A673 (cell line): ENCODE measurements around the gene ATP1A1. TPM values are rescaled to one million over a fixed set of nuclear protein-coding genes. Genes with fewer than 3 reads are reported as not detected.
A peak's percentile ranks its signal among the peaks of the same experiment; 100 is the strongest.

Experiments
- Bru-seq: library from RNA; stranded (reverse); fragments of 400-500 nt; gene quantifications from one replicate; lab custom pipeline; 2021; lab: Mats Ljungman, UMichigan
- BruChase-seq, 2 experiments: library from RNA; stranded (reverse); fragments of 400-500 nt; gene quantifications; one replicate each; lab custom pipeline; 2021; lab: Mats Ljungman, UMichigan
- BruUV-seq: library from RNA; stranded (reverse); fragments of 400-500 nt; replicated peaks from 2 replicates; lab custom pipeline; 2021; lab: Mats Ljungman, UMichigan
- CTCF ChIA-PET: fragments of 300-600 bp; sonication (Branson Sonifier 250); formaldehyde crosslinking; loops from one replicate; lab custom pipeline; 2022; ENCODE audit warnings: antibody characterized with exemption; lab: Charles Lee
- POLR2A ChIA-PET: fragments of 300-600 bp; sonication (Branson Sonifier 250); formaldehyde crosslinking; loops from one replicate; lab custom pipeline; 2022; ENCODE audit warnings: antibody characterized with exemption; ENCODE audit not compliant: low non-redundant PET; lab: Charles Lee
- DNase-seq: peaks from one replicate; pipeline ENCODE4 v3.0.0-alpha.2; 2015; ENCODE audit warnings: low spot score
- H3K27ac ChIP-seq: fragments of 200-600 bp; sonication (generic); 2 replicates; pipeline ENCODE4 v1.5.1; 2016; ENCODE audit warnings: mixed run types, low read depth, mild to moderate bottlenecking, mixed read lengths, antibody characterized with exemption, low read length; ENCODE audit not compliant: poor library complexity, severe bottlenecking
- H3K27me3 ChIP-seq: fragments of 200-600 bp; sonication (generic); replicated peaks from 2 replicates; pipeline ENCODE4 v1.6.1; 2017; ENCODE audit warnings: mixed run types, low read depth, mild to moderate bottlenecking, mixed read lengths, antibody characterized with exemption, low read length; ENCODE audit not compliant: insufficient read depth, poor library complexity
- H3K36me3 ChIP-seq: fragments of 200-600 bp; sonication (generic); 2 replicates; pipeline ENCODE4 v1.6.1; 2016; ENCODE audit warnings: mixed run types, mild to moderate bottlenecking, mixed read lengths, antibody characterized with exemption, low read length; ENCODE audit not compliant: insufficient read depth, poor library complexity, severe bottlenecking
- H3K4me1 ChIP-seq: fragments of 200-600 bp; sonication (generic); 2 replicates; pipeline ENCODE4 v1.6.1; 2017; ENCODE audit warnings: mixed run types, mild to moderate bottlenecking, mixed read lengths, antibody characterized with exemption, low read length; ENCODE audit not compliant: insufficient read depth, poor library complexity, severe bottlenecking
- H3K4me3 ChIP-seq: fragments of 200-600 bp; sonication (generic); 2 replicates; pipeline ENCODE4 v1.5.1; 2016; ENCODE audit warnings: low read depth, mixed run types, mild to moderate bottlenecking, mixed read lengths, low read length; ENCODE audit not compliant: poor library complexity, severe bottlenecking
- H3K9me3 ChIP-seq: fragments of 200-600 bp; sonication (generic); 2 replicates; pipeline ENCODE4 v1.6.1; 2016; ENCODE audit warnings: mixed run types, low read depth, mild to moderate bottlenecking, mixed read lengths, antibody characterized with exemption, low read length; ENCODE audit not compliant: poor library complexity, severe bottlenecking
- EZH2 ChIP-seq: fragments of 200-600 bp; sonication (generic); IDR thresholded peaks from 2 replicates; pipeline ENCODE4 v1.6.1; 2017; ENCODE audit warnings: borderline replicate concordance, low read depth, mild to moderate bottlenecking, mixed read lengths, antibody characterized with exemption, low read length; ENCODE audit not compliant: poor library complexity, severe bottlenecking
- intact Hi-C: fragments of 100-400 bp; cut with micrococcal nuclease; formaldehyde crosslinking; loops from one replicate; pipeline ENCODE4 v1.10.0; 2022; ENCODE audit not compliant: unreplicated experiment
- long read RNA-seq: library from polyadenylated mRNA; stranded (forward); transcript quantifications from one replicate; pipeline ENCODE4 v2.0.0, GENCODE V29; 2022
- total RNA-seq: library from RNA; stranded (reverse); gene quantifications from 2 replicates; pipeline ENCODE4 v1.2.3, GENCODE V29; 2021
- TF ChIP-seq, protein P1 (sequence below): fragments of 300-800, 200-600 bp; sonication (generic); conservative IDR thresholded peaks from 2 replicates; pipeline ENCODE4 v1.5.1; 2017; ENCODE audit warnings: low read depth, mild to moderate bottlenecking, antibody characterized with exemption, low read length, moderate library complexity, mixed read lengths

ATP1A1 gene
- total RNA-seq (1,293 and 1,420 TPM in 2 replicates), Bru-seq, nascent RNA (percentile 100 among the genes with signal in this experiment), BruChase-seq, experiment 1, labeled RNA remaining after a 2-hour chase (percentile 100 among the genes with signal in this experiment), BruChase-seq, experiment 2, labeled RNA remaining after a 6-hour chase (percentile 100 among the genes with signal in this experiment)
- long read RNA-seq, transcript ATP1A1-208 (3 exons, 1,728 nt) = minor isoform, 37 of 1,057 reads
- long read RNA-seq, transcript ATP1A1-201 (23 exons, 3,654 nt) = major isoform, 637 of 1,057 reads
- long read RNA-seq, partial matches to known transcripts = 340 of 1,057 reads
- long read RNA-seq, other reads (novel, unspliced or antisense) = 43 of 1,057 reads

DNA sequence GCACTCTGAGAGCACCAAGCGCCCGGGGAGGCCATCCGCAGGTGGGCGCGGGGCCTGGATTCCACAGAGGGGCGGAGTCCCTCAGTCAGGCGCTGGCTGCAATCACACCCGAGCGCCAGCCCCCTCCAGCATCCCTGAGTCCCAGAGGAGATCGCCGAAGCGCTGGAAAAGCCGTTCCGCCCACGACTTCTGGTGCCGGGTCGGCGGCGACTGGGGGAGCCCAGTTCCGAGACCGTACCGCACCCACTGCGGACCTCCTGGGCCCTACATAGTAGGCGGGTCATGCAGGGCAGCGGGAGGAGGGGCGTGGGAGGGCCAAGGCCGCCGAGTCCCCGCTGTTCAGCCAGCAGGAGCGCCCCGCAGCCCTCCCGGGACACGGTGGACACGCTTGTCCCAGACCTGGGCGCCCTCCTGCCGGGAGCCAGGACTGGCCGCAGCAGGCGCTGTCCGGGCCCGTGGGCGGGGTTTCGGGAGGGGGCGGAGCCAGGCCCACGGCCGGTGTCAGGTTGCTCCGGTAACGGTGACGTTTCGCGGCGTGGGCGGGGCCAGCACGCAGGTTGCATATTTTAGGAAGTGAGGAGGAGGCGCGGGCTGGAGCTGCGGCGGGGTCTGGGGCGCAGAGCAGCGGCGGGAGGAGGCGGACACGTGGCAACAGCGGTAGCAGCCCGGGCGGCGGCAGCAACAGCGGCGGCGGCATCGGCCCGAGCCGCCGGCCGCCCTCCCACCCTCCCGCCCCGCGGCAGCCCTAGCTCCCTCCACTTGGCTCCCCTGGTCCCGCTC is at the start of gene ATP1A1:
ATP1A1 (plus strand) TSS at position 594 of the 780 bp plus-strand sequence. CDS start 268 bp downstream, outside the sequence.
- TF ChIP-seq EZH2 = no peak
- TF ChIP-seq, protein P1, sequence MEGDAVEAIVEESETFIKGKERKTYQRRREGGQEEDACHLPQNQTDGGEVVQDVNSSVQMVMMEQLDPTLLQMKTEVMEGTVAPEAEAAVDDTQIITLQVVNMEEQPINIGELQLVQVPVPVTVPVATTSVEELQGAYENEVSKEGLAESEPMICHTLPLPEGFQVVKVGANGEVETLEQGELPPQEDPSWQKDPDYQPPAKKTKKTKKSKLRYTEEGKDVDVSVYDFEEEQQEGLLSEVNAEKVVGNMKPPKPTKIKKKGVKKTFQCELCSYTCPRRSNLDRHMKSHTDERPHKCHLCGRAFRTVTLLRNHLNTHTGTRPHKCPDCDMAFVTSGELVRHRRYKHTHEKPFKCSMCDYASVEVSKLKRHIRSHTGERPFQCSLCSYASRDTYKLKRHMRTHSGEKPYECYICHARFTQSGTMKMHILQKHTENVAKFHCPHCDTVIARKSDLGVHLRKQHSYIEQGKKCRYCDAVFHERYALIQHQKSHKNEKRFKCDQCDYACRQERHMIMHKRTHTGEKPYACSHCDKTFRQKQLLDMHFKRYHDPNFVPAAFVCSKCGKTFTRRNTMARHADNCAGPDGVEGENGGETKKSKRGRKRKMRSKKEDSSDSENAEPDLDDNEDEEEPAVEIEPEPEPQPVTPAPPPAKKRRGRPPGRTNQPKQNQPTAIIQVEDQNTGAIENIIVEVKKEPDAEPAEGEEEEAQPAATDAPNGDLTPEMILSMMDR = no peak; the same call in 1 of the 2 replicates
- POLR2A ChIA-PET = interaction anchor here (0.6 kb wide), 1 partner anchor 8 kb away, joined by 3 read pairs; no protein-coding TSS in a partner anchor
- Histone ChIP-seq H3K4me3 (peak within 1 kb of the TSS; percentile 91), H3K36me3 (peaks cover 37% of the 10 kb centered on the region), H3K9me3 (no peaks in the 10 kb centered on the region), H3K4me1 (peaks cover 48% of the 10 kb centered on the region), H3K27ac (peak within 1 kb of the TSS; percentile 97), H3K27me3 (no peaks in the 10 kb centered on the region)
- DNase-seq = peak; percentile 97
- no TSS peak for BruUV-seq
- intact Hi-C loops = loop anchor here (5.0 kb wide), 1 partner anchor 114 kb away; no protein-coding TSS in a partner anchor
- CTCF ChIA-PET = no interaction called here

DNA sequence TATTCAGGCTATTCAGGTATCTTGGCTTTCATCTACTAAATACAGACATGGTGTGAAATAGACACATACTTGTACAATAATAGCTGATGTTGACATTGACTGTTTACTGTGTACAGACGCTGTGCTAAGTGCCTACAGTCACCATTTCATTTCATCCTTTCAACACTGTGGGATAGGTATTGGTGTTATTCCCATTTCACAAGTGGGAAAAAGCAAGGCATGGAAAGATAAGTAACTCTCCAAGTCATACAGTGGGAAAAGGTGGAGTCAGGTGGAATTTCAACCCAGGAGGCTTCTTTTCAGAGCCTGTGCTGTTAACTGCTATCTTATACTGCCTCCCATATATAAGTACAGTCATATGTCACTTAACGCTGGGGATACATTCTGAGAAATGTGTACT is 49.6 kb upstream of the ATP1A1 start:
- no peak for DNase-seq
- Histone ChIP-seq H3K27me3 (no peaks in the 10 kb centered on the region), H3K4me3 (no peak overlapping the region), H3K36me3 (no peaks in the 10 kb centered on the region), H3K27ac (no peak overlapping the region), H3K9me3 (no peaks in the 10 kb centered on the region), H3K4me1 (peaks cover 7% of the 10 kb centered on the region)
- BruUV-seq = no TSS peak
- ChIA-PET CTCF (no interaction called here), POLR2A (no interaction called here)
- no peak for TF ChIP-seq EZH2
- TF ChIP-seq, protein P1 = no peak
- intact Hi-C loops = no loop called here

DNA sequence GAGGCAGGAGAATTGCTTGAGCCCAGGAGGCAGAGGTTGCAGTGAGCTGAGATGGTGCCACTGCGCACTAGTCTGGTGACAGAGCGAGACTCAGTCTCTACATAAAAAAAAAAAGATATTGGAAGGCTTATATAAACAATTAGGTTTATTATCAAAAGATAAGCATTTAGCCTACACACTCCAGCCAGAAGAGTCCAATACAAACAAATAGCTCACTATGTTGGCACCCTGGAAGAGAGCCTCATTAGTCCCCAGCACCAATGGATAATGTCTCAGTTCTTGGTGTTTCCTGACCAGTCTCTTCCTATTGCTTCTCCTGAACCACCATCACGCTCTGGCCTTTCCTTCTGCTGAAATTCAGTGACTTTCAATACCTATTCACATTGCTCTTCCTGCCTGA is 48.6 kb upstream of the ATP1A1 start:
- DNase-seq = no peak
- BruUV-seq = no TSS peak
- Histone ChIP-seq H3K4me1 (peaks cover 8% of the 10 kb centered on the region), H3K4me3 (no peak overlapping the region), H3K9me3 (no peaks in the 10 kb centered on the region), H3K36me3 (no peaks in the 10 kb centered on the region), H3K27me3 (no peaks in the 10 kb centered on the region), H3K27ac (no peak overlapping the region)
- POLR2A ChIA-PET = no interaction called here
- intact Hi-C loops = no loop called here
- CTCF ChIA-PET = no interaction called here
- no peak for TF ChIP-seq EZH2
